HUES6 (cell line): ENCODE results near the gene DLG1.

Experiments
- H3K27ac ChIP-seq: 2 replicates; pipeline ENCODE4 v1.7.0; 2013; ENCODE audit warnings: low read depth, mild to moderate bottlenecking, low read length, inconsistent platforms
- H3K27me3 ChIP-seq: 2 replicates; pipeline ENCODE4 v1.6.1; 2013; ENCODE audit warnings: low read length; ENCODE audit not compliant: control insufficient read depth, insufficient read depth
- H3K36me3 ChIP-seq: 2 replicates; pipeline ENCODE4 v1.6.1; 2013; ENCODE audit warnings: low read length; ENCODE audit not compliant: control insufficient read depth, insufficient read depth
- H3K4me1 ChIP-seq: 2 replicates; pipeline ENCODE4 v1.6.1; 2013; ENCODE audit warnings: low read length; ENCODE audit not compliant: control insufficient read depth, insufficient read depth
- H3K4me3 ChIP-seq: 2 replicates; pipeline ENCODE4 v1.5.1; 2013; ENCODE audit warnings: low read depth, low read length
- H3K9ac ChIP-seq: one replicate; pipeline ENCODE4 v1.6.1; 2013; ENCODE audit warnings: mild to moderate bottlenecking, low read length
- H3K9me3 ChIP-seq: 2 replicates; pipeline ENCODE4 v1.6.1; 2013; ENCODE audit warnings: low read depth, low read length; ENCODE audit not compliant: control insufficient read depth, insufficient read depth

Gene DLG1

DNA sequence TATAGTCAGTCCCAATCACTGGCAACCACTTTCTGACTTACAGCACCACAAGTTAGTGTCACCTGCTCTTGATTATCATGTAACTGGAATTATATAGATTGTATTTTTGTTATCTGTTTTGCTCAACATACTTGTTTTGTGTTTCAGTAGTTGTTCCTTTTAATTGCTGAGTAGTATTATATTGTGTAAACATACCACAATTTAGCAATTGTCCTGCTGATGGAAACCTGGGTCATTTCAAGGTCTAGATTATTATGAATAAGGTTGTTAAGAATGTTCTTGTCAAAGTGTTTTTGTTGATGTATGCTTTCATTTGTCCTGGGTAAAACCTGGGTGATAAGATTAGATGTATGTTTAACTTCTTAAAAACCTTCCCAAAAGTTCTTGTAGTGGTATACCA is 186.7 kb downstream of the DLG1 start:
- Histone ChIP-seq H3K9me3 (no peaks in the 10 kb centered on the region), H3K4me3 (no peak overlapping the region), H3K36me3 (peaks cover 36% of the 10 kb centered on the region), H3K27ac (no peak overlapping the region), H3K4me1 (no peaks in the 10 kb centered on the region), H3K27me3 (no peaks in the 10 kb centered on the region), H3K9ac (no peak overlapping the region)

GRCh38 chr3:197105786-197106185 is 192.6 kb downstream of the DLG1 start:
- no peak overlapping the region for H3K9ac ChIP-seq
- no peaks in the 10 kb centered on the region for H3K27me3 ChIP-seq
- H3K9me3 ChIP-seq = no peaks in the 10 kb centered on the region
- peaks cover 18% of the 10 kb centered on the region for H3K36me3 ChIP-seq
- no peak overlapping the region for H3K4me3 ChIP-seq
- no peaks in the 10 kb centered on the region for H3K4me1 ChIP-seq
- no peak overlapping the region for H3K27ac ChIP-seq

DNA sequence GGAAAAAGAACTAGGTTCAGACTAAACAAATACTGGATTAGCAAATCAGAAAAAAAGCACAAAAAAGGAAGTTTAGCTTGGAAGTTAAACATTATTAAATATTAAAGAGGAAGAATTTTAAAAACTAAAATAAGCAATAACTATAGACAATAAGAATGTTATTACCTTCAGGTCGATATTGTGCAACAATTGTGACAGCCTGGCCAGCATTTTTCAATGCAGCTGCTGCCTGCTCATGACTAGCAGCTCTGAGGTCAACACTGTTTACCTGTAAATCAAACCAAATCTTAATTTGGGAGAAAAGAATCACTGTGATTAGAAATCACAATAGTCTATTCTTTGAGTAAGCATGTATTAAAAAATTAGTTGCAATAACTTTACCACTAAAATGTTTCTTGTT is 193.7 kb downstream of the DLG1 start:
- H3K4me1 ChIP-seq = no peaks in the 10 kb centered on the region

GRCh38 chr3:197103766-197104165 is 194.6 kb downstream of the DLG1 start:
- H3K9me3 ChIP-seq = no peaks in the 10 kb centered on the region
- H3K27me3 ChIP-seq = no peaks in the 10 kb centered on the region
- peaks cover 11% of the 10 kb centered on the region; the same call in 1 of the 2 replicates for H3K36me3 ChIP-seq
- H3K4me3 ChIP-seq = no peak overlapping the region
- no peak overlapping the region for H3K27ac ChIP-seq
- no peak overlapping the region for H3K9ac ChIP-seq
- no peaks in the 10 kb centered on the region for H3K4me1 ChIP-seq

More for the DNA sequence above, 193.7 kb downstream of the DLG1 start:
- Histone ChIP-seq H3K27ac (no peak overlapping the region), H3K27me3 (no peaks in the 10 kb centered on the region), H3K36me3 (peaks cover 17% of the 10 kb centered on the region; the same call in 1 of the 2 replicates), H3K9me3 (no peaks in the 10 kb centered on the region), H3K9ac (no peak overlapping the region), H3K4me3 (no peak overlapping the region)

DNA sequence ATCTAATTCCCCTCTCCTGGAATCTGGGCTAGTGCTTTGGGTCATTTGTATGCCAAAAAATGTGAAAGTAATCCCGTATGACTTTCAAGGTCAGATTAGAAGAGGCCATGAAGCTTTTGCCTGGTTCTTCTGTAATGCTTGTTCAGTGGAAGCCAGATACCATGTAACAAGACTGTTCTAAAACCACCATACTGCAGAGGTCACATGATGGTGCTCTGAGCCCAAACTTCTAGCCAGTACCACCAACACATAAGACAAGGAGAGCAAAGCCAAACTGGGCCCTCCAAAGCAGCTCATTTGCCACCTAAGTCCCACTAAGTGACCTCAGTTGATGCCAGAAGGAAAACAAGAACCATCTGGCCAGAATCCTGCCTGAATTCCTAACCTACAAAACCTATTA is 204.5 kb downstream of the DLG1 start:
- Histone ChIP-seq H3K36me3 (peaks cover 3% of the 10 kb centered on the region), H3K9ac (no peak overlapping the region), H3K4me3 (no peak overlapping the region), H3K27ac (no peak overlapping the region), H3K9me3 (no peaks in the 10 kb centered on the region), H3K4me1 (no peaks in the 10 kb centered on the region), H3K27me3 (no peaks in the 10 kb centered on the region)

- no peaks in the 10 kb centered on the region for H3K27me3 ChIP-seq
- no peak overlapping the region for H3K27ac ChIP-seq
- no peaks in the 10 kb centered on the region for H3K9me3 ChIP-seq
- H3K36me3 ChIP-seq = peaks cover 5% of the 10 kb centered on the region
- H3K4me1 ChIP-seq = no peaks in the 10 kb centered on the region
- no peak overlapping the region for H3K4me3 ChIP-seq
- H3K9ac ChIP-seq = no peak overlapping the region
Observed at GRCh38 chr3:197088370-197088769, 210.0 kb downstream of the DLG1 start.

DNA sequence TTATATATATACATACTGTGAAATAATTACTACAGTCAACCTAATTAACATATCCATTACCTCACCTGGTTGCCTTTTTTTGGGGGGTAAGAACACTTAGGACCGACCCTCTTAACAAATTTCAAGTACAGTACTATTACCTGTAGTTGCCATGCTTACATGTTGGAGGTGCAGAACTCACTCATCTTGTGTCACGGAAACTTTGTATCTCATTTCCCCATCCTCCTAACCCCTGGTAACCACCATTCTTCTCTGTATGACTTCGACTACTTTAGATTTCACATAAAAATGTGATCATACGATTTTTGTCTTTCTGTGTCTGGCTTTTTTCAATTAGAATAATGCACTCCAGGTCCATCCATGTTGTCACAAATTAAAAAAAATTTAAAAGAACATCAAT is 213.3 kb downstream of the DLG1 start:
- no peak overlapping the region for H3K4me3 ChIP-seq
- H3K27me3 ChIP-seq = no peaks in the 10 kb centered on the region
- no peak overlapping the region for H3K9ac ChIP-seq
- H3K4me1 ChIP-seq = no peaks in the 10 kb centered on the region
- no peaks in the 10 kb centered on the region for H3K9me3 ChIP-seq
- H3K36me3 ChIP-seq = peaks cover 7% of the 10 kb centered on the region
- no peak overlapping the region for H3K27ac ChIP-seq

GRCh38 chr3:197083486-197083885 is 214.9 kb downstream of the DLG1 start:
- Histone ChIP-seq H3K4me3 (no peak overlapping the region), H3K9me3 (no peaks in the 10 kb centered on the region), H3K4me1 (no peaks in the 10 kb centered on the region), H3K9ac (no peak overlapping the region), H3K36me3 (peaks cover 11% of the 10 kb centered on the region; the same call in 1 of the 2 replicates), H3K27me3 (no peaks in the 10 kb centered on the region), H3K27ac (no peak overlapping the region)

DNA sequence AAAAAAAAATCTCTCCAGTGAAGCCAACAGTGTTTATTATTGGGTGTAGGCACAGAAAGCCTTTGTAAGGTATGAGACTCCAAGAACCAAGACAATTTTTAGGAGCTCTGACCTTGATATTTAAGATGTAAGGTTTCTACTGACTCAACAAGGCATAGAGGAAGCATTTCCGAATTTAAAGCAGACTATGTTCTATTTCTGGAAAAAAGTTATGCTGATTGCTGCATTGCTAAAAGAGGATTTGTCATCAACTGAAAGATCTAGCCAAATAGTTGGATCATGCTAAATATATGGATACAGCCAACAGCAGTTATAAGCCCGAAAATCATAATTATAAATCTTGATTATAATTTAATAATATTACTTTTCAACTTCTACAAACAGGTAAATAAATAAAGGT is 215.5 kb downstream of the DLG1 start:
- peaks cover 11% of the 10 kb centered on the region; the same call in 1 of the 2 replicates for H3K36me3 ChIP-seq
- no peak overlapping the region for H3K27ac ChIP-seq
- H3K9ac ChIP-seq = no peak overlapping the region
- no peaks in the 10 kb centered on the region for H3K27me3 ChIP-seq
- H3K9me3 ChIP-seq = no peaks in the 10 kb centered on the region
- no peaks in the 10 kb centered on the region for H3K4me1 ChIP-seq
- no peak overlapping the region for H3K4me3 ChIP-seq

- Histone ChIP-seq H3K27me3 (no peaks in the 10 kb centered on the region), H3K36me3 (peaks cover 24% of the 10 kb centered on the region), H3K4me3 (no peak overlapping the region), H3K9ac (no peak overlapping the region), H3K4me1 (no peaks in the 10 kb centered on the region), H3K27ac (no peak overlapping the region), H3K9me3 (no peaks in the 10 kb centered on the region)
Observed at GRCh38 chr3:197080344-197080743, 218.1 kb downstream of the DLG1 start.

- Histone ChIP-seq H3K27me3 (no peaks in the 10 kb centered on the region), H3K27ac (no peak overlapping the region), H3K36me3 (peaks cover 32% of the 10 kb centered on the region), H3K9ac (no peak overlapping the region), H3K9me3 (no peaks in the 10 kb centered on the region), H3K4me1 (no peaks in the 10 kb centered on the region), H3K4me3 (no peak overlapping the region)
Observed at GRCh38 chr3:197076415-197076814, 222.0 kb downstream of the DLG1 start.

- no peak overlapping the region for H3K9ac ChIP-seq
- no peak overlapping the region for H3K27ac ChIP-seq
- no peaks in the 10 kb centered on the region for H3K9me3 ChIP-seq
- no peak overlapping the region for H3K4me3 ChIP-seq
- H3K36me3 ChIP-seq = peaks cover 28% of the 10 kb centered on the region
- no peaks in the 10 kb centered on the region for H3K4me1 ChIP-seq
- H3K27me3 ChIP-seq = no peaks in the 10 kb centered on the region
Observed at GRCh38 chr3:197068077-197068476, 230.3 kb downstream of the DLG1 start.
